ENCODE results near the gene SVEP1. TPM values are rescaled to one million over a fixed set of nuclear protein-coding genes. Genes with fewer than 3 reads are reported as not detected.
A peak's percentile ranks its signal among the peaks of the same experiment; 100 is the strongest.
"Not testable (repeated sequence)": the region's sequence is repeated elsewhere in the genome, so short reads cannot be mapped to it uniquely, and the experiment has no call there.

SVEP1 gene
- under 1 TPM; 0.07 to 0.10 TPM for total RNA-seq

GRCh38 chr9:110579034-110579861, at the start of gene SVEP1:
Gene SVEP1, minus strand, starts transcription at chr9:110579741. Its CDS starts 198 bp downstream, at chr9:110579543.
- no peak for DNase-seq (ENCODE audit: low spot score in 2 of 2)
- Mint-ChIP-seq H3K36me3 (peaks cover 0 to 18% of the 10 kb centered on the region in 2 donors), H3K27ac (no peak within 1 kb of the TSS), H3K9me3 (no peaks in the 10 kb centered on the region)
- ATAC-seq, result peak in 1 of 2 donors; percentile 34

GRCh38 chr9:110626101-110626829, 46.7 kb upstream of the SVEP1 start:
- no peaks in the 10 kb centered on the region for H3K9me3 Mint-ChIP-seq
- ATAC-seq, result peak; percentile 48 to 99
- peak in 1 of 2 donors; percentile 20 for DNase-seq (ENCODE audit: low spot score in 2 of 2)
- no peak overlapping the region for H3K27ac Mint-ChIP-seq
- H3K36me3 Mint-ChIP-seq, result no peaks in the 10 kb centered on the region

- no peaks in the 10 kb centered on the region for H3K36me3 Mint-ChIP-seq
- no peak overlapping the region for H3K27ac Mint-ChIP-seq
- no peaks in the 10 kb centered on the region for H3K9me3 Mint-ChIP-seq
- ATAC-seq (no peak), DNase-seq (ENCODE audit: low spot score in 2 of 2) (peak in 1 of 2 donors; percentile 22)
These were observed 44.0 kb upstream of the SVEP1 start for GRCh38 chr9:110623462-110624025.

- DNase-seq (ENCODE audit: low spot score in 2 of 2), result no peak
- ATAC-seq, result no peak
- H3K36me3 Mint-ChIP-seq, result no peaks in the 10 kb centered on the region
- no peak overlapping the region for H3K27ac Mint-ChIP-seq
- no peaks in the 10 kb centered on the region for H3K9me3 Mint-ChIP-seq
These were observed 42.8 kb upstream of the SVEP1 start for GRCh38 chr9:110622368-110622767.

- DNase-seq (ENCODE audit: low spot score in 2 of 2) (no peak), ATAC-seq (no peak)
- Mint-ChIP-seq H3K9me3 (no peaks in the 10 kb centered on the region), H3K36me3 (no peaks in the 10 kb centered on the region), H3K27ac (no peak overlapping the region)
These were observed 41.2 kb upstream of the SVEP1 start for GRCh38 chr9:110620726-110621125.

- H3K9me3 Mint-ChIP-seq, result peaks cover 0 to under 1% of the 10 kb centered on the region in 2 donors
- DNase-seq (ENCODE audit: low spot score in 2 of 2), result no peak
- H3K27ac Mint-ChIP-seq, result no peak overlapping the region
- no peak for ATAC-seq
- no peaks in the 10 kb centered on the region for H3K36me3 Mint-ChIP-seq
These were observed 40.3 kb upstream of the SVEP1 start for GRCh38 chr9:110619831-110620230.

- H3K36me3 Mint-ChIP-seq, result no peaks in the 10 kb centered on the region
- peaks cover 0 to 4% of the 10 kb centered on the region in 2 donors for H3K9me3 Mint-ChIP-seq
- H3K27ac Mint-ChIP-seq, result no peak overlapping the region
- ATAC-seq, result no peak
- no peak for DNase-seq (ENCODE audit: low spot score in 2 of 2)
These were observed 36.0 kb upstream of the SVEP1 start for GRCh38 chr9:110615498-110615897.

DNA sequence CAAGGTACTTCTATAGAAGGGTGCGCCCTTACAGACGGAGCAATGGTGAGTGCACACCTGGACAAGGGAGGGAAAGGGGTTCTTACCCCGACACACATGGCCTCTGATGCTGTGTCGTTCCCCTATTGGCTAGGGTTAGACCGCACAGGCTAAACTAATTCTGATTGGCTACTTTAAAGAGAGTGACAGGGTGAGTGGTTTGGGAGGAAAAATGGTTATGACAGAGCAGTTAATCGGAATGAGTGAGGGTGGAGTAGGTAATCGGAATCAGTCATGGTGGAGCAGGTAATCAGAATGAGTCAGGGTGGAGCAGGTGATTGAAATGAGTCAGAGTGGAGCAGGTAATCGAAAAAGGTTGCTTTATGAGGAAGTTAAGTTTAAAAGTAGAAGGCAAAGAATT, 35.0 kb upstream of the SVEP1 start:
- not testable (repeated sequence) for H3K27ac Mint-ChIP-seq; ATAC-seq; H3K9me3 Mint-ChIP-seq; DNase-seq (ENCODE audit: low spot score in 2 of 2); H3K36me3 Mint-ChIP-seq

DNA sequence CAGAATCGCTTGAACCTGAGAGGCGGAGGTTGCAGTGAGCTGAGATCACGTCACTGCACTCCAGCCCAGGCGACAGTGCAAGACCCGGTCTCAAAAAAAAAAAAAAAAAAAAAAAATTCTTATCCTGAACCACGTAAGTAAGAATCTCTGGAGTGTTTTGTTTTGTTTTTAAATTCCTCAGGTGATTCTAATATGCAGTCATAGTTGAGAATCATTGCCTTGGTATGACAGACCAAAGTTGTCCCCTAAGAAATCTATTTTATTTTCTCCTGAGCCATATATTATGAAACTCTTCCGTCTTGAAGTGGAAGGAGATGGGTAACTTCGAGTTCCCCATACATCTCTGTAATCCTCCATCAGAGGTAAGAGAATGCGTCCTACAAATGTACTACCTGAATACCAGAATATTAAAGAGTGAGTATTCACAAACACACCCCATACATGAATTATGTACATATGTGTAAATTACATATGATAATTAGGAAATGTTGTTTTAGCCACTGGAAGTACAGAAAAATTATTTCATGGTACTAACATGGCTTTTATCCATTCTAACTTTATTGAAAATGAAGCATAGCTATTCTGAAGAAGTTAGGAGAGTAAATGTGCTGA, 26.7 kb upstream of the SVEP1 start:
- no peaks in the 10 kb centered on the region for H3K36me3 Mint-ChIP-seq
- DNase-seq (ENCODE audit: low spot score in 2 of 2), result no peak
- H3K27ac Mint-ChIP-seq, result no peak overlapping the region
- no peak for ATAC-seq
- peaks cover 0 to 8% of the 10 kb centered on the region in 2 donors for H3K9me3 Mint-ChIP-seq

- no peaks in the 10 kb centered on the region for H3K36me3 Mint-ChIP-seq
- peaks cover 0 to 8% of the 10 kb centered on the region in 2 donors for H3K9me3 Mint-ChIP-seq
- H3K27ac Mint-ChIP-seq, result no peak overlapping the region
- DNase-seq (ENCODE audit: low spot score in 2 of 2) (no peak), ATAC-seq (no peak)
These were observed 26.0 kb upstream of the SVEP1 start for GRCh38 chr9:110605565-110605964.

GRCh38 chr9:110604171-110604601, 24.6 kb upstream of the SVEP1 start:
- DNase-seq (ENCODE audit: low spot score in 2 of 2), result no peak
- ATAC-seq, result no peak

GRCh38 chr9:110602281-110602680, 22.7 kb upstream of the SVEP1 start:
- DNase-seq (ENCODE audit: low spot score in 2 of 2) (no peak), ATAC-seq (no peak)
- peaks cover 13% of the 10 kb centered on the region in 2 donors for H3K9me3 Mint-ChIP-seq
- peaks cover 0 to 5% of the 10 kb centered on the region in 2 donors for H3K36me3 Mint-ChIP-seq
- no peak overlapping the region for H3K27ac Mint-ChIP-seq

More at GRCh38 chr9:110604171-110604601, 24.6 kb upstream of the SVEP1 start:
- Mint-ChIP-seq H3K9me3 (peaks cover 0 to 8% of the 10 kb centered on the region in 2 donors), H3K36me3 (no peaks in the 10 kb centered on the region), H3K27ac (no peak overlapping the region)

DNA sequence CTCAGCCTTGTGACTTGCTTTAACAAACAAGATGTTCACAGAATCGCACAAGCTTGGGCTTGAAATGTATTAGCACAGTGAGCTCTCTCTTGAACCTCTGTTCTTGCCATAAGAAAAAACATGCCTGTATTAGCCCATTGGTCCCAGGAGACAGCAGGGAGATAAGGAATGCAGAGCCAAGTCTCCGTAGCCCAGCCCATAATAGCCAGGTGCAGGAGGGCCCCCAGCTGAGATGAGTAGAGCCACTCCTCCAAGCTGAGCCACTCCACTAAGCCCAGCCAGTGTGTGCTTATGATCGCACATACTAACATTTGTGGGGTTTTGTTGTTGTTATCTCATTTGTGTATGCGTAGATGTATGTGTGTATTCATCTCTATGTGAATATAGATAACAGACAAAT, 21.6 kb upstream of the SVEP1 start:
- Mint-ChIP-seq H3K9me3 (peaks cover 13 to 14% of the 10 kb centered on the region in 2 donors), H3K36me3 (peaks cover 0 to 5% of the 10 kb centered on the region in 2 donors), H3K27ac (no peak overlapping the region)
- DNase-seq (ENCODE audit: low spot score in 2 of 2), result no peak
- no peak for ATAC-seq

DNA sequence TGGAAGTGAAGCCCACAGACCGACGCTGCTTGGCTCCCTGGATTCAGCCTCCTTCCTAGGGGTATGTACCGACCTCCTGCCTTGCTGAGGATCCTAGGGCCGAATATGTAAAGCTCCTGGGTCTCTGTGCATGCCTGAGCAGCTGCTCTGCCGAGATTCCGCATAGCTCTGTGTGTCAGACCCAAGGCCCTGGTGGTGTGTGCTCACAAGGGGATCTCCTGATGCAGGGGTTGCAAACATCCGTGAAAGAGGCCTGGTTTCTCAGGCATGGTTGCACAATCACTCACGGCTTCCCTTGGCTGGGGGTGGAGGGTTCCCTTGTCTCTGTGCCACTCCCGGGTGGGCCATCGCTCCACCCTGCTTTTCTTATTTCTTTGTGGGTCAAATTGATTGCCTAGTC, 19.9 kb upstream of the SVEP1 start:
- Mint-ChIP-seq H3K9me3 (peaks cover 12 to 13% of the 10 kb centered on the region in 2 donors), H3K27ac (no peak overlapping the region), H3K36me3 (peaks cover 0 to 5% of the 10 kb centered on the region in 2 donors)
- ATAC-seq (no peak), DNase-seq (ENCODE audit: low spot score in 2 of 2) (no peak)

GRCh38 chr9:110592044-110592830, 12.7 kb upstream of the SVEP1 start:
- H3K9me3 Mint-ChIP-seq, result peaks cover 3 to 8% of the 10 kb centered on the region in 2 donors
- DNase-seq (ENCODE audit: low spot score in 2 of 2) (no peak), ATAC-seq (no peak)
- no peak overlapping the region for H3K27ac Mint-ChIP-seq
- H3K36me3 Mint-ChIP-seq, result peaks cover 5 to 7% of the 10 kb centered on the region in 2 donors

GRCh38 chr9:110591526-110591925, 12.0 kb upstream of the SVEP1 start:
- DNase-seq (ENCODE audit: low spot score in 2 of 2) (no peak), ATAC-seq (no peak)
- H3K27ac Mint-ChIP-seq, result no peak overlapping the region
- H3K36me3 Mint-ChIP-seq, result peaks cover 5 to 7% of the 10 kb centered on the region in 2 donors
- peaks cover 4 to 9% of the 10 kb centered on the region in 2 donors for H3K9me3 Mint-ChIP-seq
